HG03457 (cell line): ENCODE results near the gene SMIM23.

ENCODE experiments used
- ATAC-seq: cut with Tn5 transposase; IDR thresholded peaks from one replicate; pipeline ENCODE4 v1.9.1; 2021; ENCODE audit warnings: moderate number of reproducible peaks; ENCODE audit not compliant: unreplicated experiment

Gene SMIM23

DNA sequence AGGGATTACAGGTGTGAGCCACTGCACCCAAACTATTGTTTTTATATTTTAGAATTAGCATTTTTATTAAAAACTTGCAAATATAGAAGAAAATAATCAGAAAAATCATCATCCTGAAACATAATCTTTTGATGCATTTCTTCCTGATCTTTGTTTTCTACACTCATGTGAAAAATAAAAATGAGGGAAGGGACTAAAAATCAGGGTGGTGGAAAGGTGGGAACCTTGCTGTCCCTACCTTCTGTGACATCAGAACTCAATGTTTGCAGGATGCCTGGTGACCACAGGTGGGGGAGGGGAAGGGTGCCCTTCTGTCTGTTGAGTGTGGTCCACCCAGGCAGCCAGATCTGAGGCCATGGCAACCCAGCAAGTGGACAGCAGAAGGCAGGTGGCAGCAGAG lies at the start of gene SMIM23:
SMIM23 (plus strand) TSS at position 301 of the 400 bp plus-strand sequence; CDS start at position 356, 55 bp downstream.
- ATAC-seq: no peak

DNA sequence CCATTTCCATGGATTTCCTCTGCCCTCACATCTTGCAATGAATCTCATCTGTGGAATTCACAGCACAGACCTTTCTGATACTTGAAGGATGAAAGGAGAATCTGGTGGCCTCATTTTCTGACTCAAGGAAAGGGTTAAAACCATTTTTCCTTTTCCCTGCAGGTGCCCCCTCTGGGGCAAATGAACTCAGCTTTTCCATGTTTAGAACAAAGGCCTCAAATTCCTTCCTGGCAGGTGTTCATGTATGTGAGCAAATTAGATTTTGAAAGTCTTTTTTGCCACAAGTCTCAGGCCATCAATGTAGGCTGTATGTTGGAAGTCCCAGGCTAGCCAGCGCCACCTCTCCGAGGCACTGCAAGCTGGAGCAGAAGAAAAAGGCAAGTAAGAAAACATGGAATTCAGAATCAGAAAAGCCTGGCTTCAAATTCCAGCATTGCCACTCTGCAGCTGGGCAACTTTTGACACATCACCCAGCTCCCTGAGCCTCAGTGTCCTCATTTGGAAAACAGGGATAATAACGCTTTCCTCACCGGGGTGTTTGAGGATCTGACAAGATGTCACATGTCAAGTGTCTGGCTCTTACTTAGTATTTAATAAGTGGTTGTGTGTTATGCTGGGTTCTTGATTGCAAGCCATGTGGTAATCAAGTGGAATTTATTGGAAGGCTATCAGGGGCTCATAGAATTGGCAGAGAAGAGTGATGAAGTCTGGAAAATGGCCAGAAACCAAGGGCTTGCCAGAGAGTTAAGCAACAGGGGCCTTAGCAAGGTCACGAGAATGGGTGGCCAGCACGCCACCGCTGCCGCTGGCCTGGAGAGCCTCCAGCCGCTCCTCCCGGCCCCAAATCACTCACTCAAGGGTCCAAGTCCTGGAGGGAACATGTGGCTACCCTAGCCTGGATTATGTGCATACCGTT lies 48.4 kb upstream of the SMIM23 start:
- no peak for ATAC-seq

DNA sequence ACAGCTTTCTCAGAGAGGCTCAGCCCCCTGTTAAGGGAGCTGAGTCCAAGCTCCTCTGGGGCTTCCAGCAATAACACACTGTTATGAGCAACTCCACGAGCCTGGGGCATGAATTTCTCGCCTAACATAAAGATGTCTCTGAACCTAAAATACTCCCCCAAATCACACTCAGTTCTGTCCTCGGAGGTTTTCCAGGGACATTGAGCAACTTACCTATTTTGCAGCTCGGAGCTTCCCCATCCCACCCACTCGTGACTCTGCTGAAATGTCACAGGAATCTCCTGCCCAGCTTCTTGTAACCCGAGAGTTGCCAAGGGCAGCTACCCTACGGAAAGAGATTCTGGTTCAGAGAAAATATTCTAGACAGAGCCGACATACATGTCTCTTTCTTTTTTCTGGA lies 47.1 kb upstream of the SMIM23 start:
- ATAC-seq: no peak

DNA sequence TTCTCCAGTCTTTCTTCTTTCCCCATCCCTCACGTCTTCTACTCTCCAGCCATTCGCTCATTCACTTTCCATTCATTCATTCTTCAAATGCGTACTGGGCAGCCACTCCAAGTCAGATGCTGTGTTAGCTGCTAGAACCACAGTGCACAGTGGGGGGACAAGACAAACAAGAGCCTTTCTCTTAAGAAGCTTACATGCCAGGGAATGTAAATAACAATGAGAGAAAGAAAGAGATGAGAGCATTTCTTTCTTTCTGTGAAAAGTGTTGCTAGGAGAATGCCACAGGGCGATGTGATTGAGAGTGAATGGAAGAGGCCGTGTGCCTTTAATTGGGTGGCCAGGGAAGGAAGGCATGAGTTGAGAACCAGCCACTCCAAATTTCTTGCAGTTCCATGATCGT lies 46.3 kb upstream of the SMIM23 start:
- no peak for ATAC-seq

DNA sequence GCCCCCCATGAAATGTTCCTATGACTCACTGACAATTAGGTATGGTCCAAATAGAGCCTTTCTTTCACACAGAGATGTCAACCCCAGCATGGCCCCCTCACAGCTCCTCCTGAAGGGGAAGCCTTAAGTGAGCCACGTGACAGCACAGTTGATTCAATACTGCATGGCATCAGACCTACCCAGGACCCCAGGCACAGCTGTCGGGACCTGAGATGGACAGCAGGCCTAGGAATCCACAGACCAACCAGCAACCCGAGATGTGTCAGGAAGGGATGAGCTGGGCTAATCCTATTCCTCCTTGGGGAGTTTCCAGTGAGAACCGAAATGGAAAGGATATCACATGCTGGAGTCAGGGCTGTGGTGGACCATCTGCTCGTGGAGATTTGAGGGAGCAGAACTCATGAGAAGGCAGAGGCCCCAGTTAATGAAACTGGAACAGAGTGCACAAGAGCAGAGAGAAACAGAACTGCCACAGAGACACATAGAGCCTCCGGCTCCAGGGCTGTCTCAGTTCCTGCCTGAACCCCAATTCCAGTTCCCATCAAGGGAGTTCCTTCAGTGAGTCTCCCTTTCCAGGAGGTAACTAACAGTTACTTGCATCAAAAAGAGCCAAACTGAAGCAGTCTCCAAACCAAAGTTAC lies 42.1 kb upstream of the SMIM23 start:
- ATAC-seq: no peak

DNA sequence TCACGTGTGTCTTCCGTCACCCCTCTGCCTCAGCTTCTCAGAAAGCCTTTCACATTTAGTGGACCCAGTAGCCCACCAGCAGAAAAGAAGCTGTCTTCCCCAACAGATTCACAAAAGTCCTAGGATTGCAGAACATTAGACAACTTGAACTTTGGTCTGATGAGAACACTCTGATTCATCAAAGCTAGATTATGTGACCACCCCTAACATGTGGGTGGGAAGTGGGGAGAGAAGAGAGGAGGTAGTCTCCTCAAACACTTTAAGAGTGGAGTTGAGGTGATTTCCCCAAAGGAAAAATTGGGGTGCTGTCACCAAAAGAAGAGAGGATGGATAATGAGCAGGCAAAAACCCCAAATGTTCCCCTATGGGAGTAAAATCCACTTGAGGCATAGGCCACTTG lies 41.4 kb upstream of the SMIM23 start:
- no peak for ATAC-seq

DNA sequence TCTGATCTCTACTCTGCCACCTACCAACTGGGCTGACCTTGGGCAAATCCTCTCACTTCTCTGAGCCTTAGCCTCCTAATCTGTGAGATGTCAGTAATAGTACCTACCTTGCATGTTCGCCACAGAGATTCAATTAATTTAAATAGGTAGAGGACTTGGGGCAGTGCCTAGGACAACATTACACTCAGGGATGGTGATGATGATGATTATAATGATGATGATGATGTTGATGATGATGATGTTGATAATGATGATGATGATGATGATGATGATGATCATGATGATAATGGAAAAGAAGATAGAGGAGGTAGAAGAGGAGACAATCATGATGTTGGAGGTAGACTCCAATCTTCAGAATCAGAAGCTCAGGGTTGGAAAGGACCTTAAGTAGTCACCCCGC lies 40.7 kb upstream of the SMIM23 start:
- no peak for ATAC-seq

DNA sequence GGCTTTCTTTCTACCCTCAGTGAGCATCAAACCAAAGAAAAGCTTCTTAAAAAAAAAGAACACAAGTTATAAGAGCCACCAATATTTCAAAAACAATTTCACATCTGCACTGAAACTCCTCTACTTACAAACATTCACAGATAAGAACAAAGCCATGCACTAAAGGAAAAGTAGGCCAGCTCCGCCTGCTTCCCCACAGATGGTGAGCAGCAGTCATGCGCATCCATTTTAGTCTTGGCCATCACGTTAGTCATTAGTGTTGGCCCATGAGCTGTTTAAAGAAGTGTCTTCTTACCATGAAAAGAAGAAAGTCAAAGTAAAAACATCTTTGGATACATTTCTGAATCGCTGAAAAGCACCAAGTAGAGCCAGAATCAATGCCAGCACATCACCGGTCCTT lies 40.0 kb upstream of the SMIM23 start:
- ATAC-seq: no peak

DNA sequence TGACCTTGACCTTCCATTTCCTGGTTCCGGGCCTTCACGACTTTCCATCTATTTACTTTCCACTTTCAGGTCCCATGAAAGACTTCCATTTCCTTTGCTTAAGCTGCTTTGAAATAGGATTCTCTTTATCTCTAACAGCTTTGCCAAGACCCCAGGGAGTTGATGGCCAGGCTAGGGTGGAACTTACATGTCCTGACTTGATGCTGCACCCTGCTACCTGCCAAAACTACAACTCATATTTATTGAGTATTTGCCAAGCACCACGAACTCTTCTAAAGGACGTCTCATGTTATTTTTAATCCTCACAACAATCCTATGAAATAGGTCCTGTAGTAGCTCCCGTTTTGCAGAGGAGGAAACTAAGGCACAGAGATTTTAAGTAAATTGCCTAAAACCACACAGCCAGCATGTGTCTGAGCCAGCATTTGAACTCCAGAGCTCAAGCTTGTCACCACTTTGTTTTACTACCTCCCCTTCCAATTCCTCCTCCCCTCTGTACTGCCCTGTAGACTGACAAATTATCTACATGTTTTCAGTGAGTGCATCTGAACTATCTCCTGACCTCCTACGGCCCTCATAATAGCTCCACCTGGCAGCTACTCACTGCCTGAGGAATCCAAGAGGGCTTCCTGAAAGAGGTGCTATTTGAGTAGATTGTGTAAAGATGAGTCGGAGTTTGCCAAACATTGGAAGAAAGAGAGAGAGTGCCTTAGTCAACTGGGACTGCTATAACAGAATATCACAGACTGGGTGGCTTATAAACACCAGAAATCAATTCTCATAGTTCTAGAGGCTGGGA lies 38.4 kb upstream of the SMIM23 start:
- no peak for ATAC-seq

DNA sequence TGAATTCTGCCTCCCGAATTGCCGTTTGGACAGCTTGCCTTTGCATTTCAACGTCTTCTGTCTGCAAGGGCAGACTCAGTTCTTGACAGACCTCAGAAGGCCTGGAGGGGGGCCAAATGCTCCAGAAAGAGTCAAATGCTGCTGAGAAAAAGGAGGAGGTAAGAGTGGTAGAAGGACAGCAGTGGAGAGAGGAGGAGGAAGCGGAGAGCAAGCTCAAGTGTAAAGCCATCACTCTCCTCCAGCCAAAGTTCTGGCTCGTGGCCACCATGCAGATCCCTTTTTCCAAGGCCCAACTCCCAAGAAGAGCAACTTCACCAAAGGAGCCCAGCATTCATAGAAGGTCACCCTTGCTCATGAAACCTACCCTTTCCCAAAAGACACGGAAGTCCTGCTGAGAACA lies 36.9 kb upstream of the SMIM23 start:
- ATAC-seq: no peak

DNA sequence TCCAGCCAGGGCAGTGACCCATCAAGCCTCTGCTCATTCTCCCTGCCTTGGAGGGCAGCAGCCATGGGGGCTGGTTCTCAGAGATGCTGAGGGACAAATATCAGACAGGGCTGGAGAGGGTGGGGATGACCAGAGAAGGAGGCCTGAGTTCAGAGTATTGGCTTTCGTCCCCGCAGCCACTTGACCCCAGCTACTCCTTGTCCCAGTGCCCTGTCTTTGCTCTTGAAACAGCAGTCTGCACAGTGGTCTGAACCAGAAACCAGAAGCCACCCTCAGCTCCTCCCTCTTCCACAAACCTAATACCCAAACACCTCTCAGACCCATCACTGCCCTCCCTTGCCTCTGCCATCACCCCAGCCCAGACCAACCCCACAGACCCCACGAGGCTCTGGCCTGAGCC lies 36.3 kb upstream of the SMIM23 start:
- no peak for ATAC-seq

DNA sequence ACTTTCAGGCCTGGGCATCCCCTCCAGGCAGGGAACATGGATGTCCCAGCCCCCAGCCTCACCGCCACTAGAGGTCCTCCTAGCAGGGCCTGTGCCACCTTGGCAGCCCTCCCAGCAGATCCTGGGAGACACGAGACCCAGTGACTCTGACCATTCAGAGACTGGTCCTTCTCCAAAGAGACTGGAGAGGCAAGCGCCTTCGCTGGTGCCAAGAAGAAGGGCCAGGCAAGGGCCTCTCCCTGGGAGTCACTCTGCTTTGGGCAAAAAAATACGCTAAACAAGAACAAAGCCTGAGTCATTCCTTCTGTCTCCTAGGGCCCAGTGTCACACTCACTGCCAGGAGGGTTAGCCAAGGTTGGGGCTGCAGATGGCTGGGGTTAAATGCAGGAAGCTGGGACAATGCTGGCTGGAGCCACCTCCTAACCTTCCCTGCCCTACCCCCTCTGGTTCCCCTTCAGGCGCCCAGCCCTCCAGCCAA lies 35.3 kb upstream of the SMIM23 start:
- ATAC-seq: no peak

DNA sequence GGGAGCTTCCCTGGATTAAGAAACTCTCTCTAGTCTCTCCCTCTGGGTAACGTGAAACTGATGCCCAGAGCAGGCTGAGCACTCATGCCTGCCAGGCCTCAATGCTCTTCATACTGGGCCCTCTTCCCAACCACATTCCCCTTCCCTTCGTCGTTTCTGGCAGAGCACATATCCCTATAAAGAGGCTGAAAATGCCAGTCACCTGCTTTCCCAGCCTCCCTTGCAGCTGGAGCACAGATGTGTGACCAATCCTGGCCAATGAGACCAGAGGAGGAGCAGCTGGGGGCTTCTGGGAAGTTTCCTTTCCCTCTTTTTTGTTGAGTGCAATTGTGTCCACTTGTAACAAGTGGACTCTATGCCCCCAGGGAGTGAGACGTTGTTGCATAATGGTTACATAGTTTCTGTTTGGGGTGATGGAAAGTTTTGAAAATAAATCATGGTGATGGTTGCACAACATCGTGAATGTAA lies 30.2 kb upstream of the SMIM23 start:
- no peak for ATAC-seq

DNA sequence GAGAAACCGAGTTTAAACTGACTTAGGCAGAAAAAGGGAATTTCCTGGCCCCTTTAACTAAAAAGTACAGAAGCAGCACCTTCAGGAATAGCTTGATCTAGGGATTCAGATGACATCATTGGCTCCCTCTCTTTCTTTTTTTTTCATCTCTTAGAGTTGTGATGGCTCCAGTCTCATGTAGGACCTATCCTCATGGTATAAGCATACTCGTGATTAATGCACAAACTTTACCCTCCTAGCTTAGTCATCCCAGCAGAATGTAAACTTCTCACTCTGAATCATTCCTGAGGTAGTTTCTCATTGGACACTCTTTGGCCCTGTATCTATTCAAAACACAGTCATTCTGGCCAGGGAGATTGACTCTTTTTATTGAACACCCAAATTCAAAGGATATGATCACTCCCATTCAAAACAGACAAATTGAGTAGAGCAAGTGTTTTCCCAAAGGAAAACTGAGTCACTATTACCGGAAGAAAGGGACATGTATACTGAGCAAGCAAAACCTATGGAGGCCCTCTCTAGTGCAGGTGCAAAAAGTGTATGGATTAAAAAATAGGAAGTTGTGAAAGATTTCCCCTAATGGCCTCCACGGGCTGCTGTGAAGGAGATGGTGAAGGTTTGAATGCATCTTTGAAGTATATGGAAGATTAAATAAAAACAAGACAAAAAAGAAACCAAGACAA lies 27.6 kb upstream of the SMIM23 start:
- no peak for ATAC-seq

DNA sequence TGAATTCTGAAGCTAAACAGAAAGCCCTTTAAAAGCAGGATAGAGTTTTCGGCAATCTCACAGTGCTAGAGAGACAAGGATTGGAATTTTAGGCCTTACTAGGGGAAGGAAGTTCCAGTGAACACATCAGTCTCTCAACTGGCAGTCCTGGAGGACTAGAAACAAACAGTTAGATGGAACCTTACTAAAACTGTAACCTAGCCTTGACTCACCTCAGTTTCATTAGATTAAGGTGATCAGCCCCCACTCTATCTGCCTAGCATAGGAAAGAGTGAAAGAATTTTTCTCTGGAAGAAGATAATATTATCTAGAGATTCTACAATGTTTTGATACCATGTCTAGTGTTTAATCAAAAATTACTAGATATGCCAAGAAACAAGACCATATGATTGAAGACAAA lies 25.8 kb upstream of the SMIM23 start:
- ATAC-seq: no peak

DNA sequence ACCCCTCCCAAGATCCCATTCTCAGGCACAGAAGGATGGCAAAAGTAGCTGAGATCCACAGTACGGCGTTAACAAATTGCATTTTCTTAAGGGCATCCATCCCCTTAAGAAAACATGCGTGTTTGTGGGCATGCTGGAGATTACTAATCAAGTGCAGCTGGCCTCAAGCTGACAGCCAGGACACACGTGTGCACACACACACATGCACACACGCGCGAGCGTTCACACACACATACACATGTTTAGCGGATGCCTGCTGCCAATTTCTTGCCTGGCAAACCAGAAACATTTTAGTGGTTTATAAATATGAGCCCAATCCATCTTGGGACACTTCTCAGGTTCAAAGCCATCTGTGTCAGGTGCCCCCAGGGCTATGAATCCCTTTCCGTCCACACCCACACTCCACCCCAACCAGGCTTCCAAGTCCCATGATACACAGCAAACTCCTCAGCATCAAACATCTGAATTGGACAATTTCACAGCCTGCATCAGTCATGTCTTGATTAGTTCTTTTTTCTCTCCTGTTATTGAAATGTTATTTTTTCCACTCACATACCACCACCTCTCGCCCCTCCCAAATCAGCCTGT lies 23.5 kb upstream of the SMIM23 start:
- no peak for ATAC-seq

DNA sequence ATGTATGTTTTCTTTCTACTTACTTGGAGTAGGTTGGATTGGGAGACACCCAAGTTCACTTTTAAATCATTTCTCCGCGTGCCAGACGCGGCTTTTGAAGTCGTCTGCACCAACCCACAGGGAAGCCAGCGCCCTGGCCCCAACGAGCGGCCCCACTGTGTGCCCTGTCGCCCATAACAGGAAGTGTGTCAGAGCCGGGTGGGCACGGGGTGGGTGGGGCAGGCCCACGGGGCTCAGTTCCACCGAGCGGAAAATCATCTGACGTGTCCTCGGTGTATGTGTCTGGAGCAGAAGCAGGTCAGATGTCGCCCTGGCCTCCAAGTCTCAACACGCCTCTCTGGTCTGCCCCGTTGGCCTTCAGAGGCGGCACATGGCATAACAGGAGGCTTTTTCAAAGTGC lies 22.7 kb upstream of the SMIM23 start:
- ATAC-seq: no peak

DNA sequence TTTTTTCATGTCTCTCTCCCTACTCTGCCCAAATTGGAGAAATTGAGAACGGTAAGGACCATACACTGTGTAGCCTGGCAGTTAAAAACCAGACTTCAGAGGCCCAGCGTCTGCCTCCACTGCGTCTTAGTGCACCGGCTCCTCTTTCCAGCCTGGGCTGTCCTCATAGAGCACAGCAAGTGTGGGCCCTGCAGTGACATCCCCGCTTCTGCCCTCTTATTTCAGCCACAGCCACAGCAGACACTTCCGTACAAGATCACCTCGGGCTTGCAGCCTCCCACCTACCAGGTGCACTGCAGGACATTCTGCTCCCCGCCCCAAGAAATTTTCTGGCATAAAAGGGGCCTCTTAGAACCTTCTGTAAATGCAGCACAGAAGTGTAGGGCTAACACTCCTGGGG lies 21.4 kb upstream of the SMIM23 start:
- no peak for ATAC-seq

DNA sequence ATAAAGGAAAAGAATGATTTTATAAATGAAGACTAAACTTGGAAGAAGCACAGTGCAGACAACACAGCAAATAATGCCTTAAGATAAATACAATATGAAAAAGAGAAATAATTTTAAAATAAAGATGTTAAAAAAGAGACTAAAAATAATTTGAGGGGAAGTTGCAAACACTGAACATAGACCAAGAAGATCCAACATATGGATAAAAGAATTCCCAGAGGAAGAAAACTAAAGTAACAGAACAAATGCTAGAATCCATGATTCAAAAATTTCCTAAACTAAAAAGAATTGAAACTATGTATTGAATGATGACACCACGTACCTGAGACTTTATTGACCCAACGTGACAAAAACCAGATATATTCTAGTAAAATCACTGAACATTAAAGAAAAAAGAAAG lies 18.7 kb upstream of the SMIM23 start:
- ATAC-seq: no peak

DNA sequence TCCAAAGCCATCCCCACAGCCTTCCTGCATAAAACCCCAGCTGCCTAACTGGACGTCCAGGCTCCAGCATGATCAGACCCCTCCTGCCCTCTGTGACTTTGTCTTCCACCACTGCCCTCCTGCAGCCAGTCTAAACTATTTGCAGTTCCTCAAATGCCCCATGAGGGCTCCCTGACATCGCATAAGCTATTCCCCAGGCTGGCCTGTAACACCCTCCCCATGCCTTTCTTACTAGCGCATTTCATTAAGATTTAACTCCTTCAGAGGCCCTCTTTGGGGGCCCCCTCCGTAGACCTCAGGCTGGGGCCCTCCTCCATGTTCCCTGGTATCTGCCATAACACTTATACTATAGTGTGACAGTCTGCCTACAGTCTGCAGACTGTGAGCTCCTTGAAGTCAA lies 15.5 kb upstream of the SMIM23 start:
- ATAC-seq: no peak
